ENCODE measurements around the gene FASTK. TPM values are rescaled to one million over a fixed set of nuclear protein-coding genes. Genes with fewer than 3 reads are reported as not detected.

Gene FASTK
- total RNA-seq, 1 donor from 2014 or later, result 75.7 TPM

DNA sequence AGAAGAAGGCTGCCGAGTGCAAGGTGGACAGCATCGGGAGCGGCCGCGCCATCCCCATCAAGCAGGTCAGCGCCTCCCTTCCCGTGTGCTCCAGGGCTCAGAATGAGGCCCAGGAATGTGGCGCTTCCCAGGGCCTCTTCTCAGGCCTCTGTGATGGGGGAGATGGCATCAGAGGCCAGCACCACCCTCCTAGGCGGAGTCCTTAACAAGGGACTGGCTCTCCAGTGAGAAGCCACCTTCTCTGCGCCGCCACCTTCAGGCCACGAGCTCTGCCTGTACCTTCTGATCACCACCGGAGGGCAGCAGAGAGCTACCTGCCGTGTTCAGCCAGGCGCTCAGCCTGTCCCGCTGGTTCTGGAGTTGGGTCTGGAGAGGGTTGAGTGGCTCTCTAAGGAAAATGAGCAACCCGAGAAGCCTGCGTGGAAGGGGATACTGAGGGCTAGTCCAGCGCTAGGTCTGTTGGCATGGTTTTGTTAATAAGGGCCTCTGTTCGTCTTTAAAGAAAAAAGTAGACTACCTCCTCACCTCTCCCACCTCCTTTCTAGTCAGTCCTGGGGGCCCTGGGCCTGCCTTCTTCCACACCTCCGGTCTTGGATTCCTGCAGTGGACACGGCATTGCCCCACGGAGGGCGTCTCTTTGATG is 43.3 kb upstream of the FASTK start:
- Histone ChIP-seq H3K36me3 (peaks cover 53% of the 10 kb centered on the region), H3K4me1 (peaks cover 28% of the 10 kb centered on the region), H3K27ac (replicated peaks) (no peak overlapping the region), H3K27me3 (ENCODE audit: low read depth) (no peaks in the 10 kb centered on the region), H3K4me3 (no peak overlapping the region), H3K9me3 (replicated peaks) (no peaks in the 10 kb centered on the region)
- TF ChIP-seq, protein P1, sequence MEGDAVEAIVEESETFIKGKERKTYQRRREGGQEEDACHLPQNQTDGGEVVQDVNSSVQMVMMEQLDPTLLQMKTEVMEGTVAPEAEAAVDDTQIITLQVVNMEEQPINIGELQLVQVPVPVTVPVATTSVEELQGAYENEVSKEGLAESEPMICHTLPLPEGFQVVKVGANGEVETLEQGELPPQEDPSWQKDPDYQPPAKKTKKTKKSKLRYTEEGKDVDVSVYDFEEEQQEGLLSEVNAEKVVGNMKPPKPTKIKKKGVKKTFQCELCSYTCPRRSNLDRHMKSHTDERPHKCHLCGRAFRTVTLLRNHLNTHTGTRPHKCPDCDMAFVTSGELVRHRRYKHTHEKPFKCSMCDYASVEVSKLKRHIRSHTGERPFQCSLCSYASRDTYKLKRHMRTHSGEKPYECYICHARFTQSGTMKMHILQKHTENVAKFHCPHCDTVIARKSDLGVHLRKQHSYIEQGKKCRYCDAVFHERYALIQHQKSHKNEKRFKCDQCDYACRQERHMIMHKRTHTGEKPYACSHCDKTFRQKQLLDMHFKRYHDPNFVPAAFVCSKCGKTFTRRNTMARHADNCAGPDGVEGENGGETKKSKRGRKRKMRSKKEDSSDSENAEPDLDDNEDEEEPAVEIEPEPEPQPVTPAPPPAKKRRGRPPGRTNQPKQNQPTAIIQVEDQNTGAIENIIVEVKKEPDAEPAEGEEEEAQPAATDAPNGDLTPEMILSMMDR (IDR thresholded peaks at IDR 0.05; ENCODE audit: borderline replicate concordance), result peak; percentile 99
- intact Hi-C loops (cut with micrococcal nuclease), result no loop called here
- DNase-seq, result peak; percentile 80

DNA sequence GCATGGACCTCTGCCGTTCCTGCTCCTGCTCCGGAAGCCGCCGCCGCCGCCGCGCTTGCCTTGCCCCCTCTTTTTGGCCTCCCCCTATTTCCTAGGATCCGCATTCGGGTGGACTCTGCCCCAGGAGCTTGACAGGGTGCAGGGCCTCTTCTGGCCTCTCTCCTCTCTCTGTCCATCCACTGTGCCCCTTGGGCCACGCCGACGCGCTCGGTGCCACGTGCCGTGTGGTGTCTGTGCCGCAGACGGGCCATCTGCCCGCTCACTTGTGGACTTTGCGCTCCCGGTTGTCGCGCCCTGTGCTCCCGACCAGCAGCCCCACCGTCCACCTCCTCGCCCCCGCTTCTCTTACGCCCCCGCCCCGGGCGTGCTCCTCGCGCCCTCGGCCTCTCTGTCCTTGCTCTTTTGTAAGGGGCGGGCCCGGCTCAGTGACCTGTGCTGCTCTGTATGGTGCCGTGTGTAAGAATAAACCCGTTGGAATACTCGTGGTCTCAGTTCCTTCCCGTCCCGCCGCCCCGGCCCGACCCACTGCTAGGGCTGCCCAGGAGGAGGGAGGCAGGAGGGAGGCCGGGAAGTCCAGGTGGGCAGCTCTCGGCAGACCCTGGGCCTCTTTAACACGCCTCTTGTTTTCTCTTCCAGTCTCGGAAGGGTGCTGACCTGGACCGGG is 42.7 kb upstream of the FASTK start:
- peaks cover 53% of the 10 kb centered on the region for H3K36me3 ChIP-seq
- TF ChIP-seq, protein P1 (IDR thresholded peaks at IDR 0.05; ENCODE audit: borderline replicate concordance), result no peak

DNA sequence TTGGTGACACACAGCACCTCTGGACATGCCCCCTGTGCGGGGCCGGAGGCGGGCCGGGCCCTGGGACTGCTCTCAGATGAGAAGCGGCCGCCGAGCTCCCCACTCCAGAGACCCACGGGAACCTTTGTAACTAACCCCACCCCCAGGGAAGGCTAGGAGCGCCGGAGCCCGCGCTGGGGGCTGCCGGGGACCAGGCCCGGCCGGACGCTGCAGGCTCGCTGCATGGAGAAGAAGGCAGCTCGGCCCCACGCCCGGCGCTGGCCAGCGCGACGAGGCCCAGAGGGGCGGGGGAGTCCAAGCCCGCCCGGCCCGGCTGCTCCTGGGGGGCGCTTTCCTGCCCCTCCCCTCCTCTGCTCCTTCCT is 42.2 kb upstream of the FASTK start:
- H3K27me3 ChIP-seq (ENCODE audit: low read depth), result no peaks in the 10 kb centered on the region
- H3K36me3 ChIP-seq, result peaks cover 53% of the 10 kb centered on the region
- intact Hi-C loops (cut with micrococcal nuclease), result no loop called here
- H3K4me3 ChIP-seq, result no peak overlapping the region
- TF ChIP-seq, protein P1 (IDR thresholded peaks at IDR 0.05; ENCODE audit: borderline replicate concordance), result no peak
- H3K9me3 ChIP-seq (replicated peaks), result no peaks in the 10 kb centered on the region
- no peak for DNase-seq
- H3K4me1 ChIP-seq, result peaks cover 28% of the 10 kb centered on the region
- H3K27ac ChIP-seq (replicated peaks), result no peak overlapping the region

More for the DNA sequence above, 42.7 kb upstream of the FASTK start:
- H3K27me3 ChIP-seq (ENCODE audit: low read depth), result no peaks in the 10 kb centered on the region
- H3K4me1 ChIP-seq, result peaks cover 28% of the 10 kb centered on the region
- H3K27ac ChIP-seq (replicated peaks), result no peak overlapping the region
- no peak for DNase-seq
- no peaks in the 10 kb centered on the region for H3K9me3 ChIP-seq (replicated peaks)
- H3K4me3 ChIP-seq, result no peak overlapping the region
- intact Hi-C loops (cut with micrococcal nuclease), result no loop called here

DNA sequence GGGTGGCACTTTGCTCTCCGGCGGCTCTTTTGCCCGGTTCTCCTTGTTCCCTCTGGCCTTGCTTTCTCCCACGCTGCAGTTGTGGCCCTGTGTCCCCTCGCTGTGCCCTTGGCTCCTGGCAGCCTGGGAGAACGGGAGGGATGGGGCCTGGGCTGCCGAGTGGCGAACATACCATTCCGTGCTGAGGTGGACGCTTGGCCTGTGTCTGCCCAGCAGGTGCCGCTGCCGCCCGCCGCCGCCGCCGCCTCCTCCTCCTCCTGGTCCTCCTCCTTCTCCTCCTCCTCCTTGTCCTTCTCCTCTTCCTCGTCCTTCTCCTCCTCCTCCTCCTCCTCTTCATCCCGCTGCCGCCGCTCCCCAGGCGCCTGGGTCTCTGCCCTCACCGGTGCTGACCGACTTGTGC is 41.7 kb upstream of the FASTK start:
- Histone ChIP-seq H3K27ac (replicated peaks) (peak overlapping the region; percentile 40), H3K9me3 (replicated peaks) (no peaks in the 10 kb centered on the region), H3K36me3 (peaks cover 57% of the 10 kb centered on the region), H3K27me3 (ENCODE audit: low read depth) (no peaks in the 10 kb centered on the region), H3K4me1 (peaks cover 28% of the 10 kb centered on the region), H3K4me3 (no peak overlapping the region)
- intact Hi-C loops (cut with micrococcal nuclease), result no loop called here
- no peak for DNase-seq
- TF ChIP-seq, protein P1 (IDR thresholded peaks at IDR 0.05; ENCODE audit: borderline replicate concordance), result peak; percentile 38

DNA sequence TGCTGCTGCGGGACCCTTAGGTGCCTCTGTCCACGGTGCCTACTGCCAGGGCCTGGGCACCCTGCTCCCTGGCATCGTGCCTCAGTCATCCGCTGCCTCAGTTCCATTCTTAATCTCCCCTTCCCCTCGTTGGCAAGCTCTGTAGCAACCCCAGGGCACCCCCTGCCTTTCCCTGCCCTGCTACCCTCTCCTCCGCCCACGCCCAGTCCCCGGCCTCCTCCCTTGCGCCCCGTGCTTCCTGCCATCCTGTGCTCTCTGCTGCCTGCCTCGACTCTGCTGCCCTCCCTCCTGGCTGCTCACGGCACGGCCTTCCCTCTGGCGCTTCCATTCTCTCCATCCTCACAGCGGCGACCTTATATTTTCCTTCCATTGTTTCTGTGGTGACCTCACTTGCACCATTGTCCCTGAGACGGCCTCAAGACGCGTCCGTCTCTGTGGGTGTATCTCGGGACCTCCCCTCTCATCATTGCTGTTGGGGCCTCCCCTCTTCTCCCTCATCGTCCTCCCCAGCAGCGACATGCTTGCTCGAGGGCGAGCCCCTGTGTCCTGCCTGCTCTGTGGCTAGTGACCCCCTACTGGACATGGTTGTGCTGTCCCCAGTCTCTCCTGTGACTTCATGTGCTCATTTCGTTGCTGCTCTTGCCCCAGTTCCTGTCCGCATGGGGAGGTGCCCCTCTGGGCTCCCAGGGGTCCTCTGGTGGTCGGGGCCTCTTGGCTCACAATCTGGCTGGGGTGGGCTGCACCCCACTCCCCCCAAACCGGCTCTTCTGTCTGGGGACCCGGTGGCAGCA is 41.0 kb upstream of the FASTK start:
- peak overlapping the region; percentile 40 for H3K27ac ChIP-seq (replicated peaks)

More for the DNA sequence above, 41.0 kb upstream of the FASTK start:
- intact Hi-C loops (cut with micrococcal nuclease), result no loop called here
- H3K36me3 ChIP-seq, result peaks cover 57% of the 10 kb centered on the region
- H3K27me3 ChIP-seq (ENCODE audit: low read depth), result no peaks in the 10 kb centered on the region
- no peak for DNase-seq
- H3K4me1 ChIP-seq, result peaks cover 28% of the 10 kb centered on the region
- H3K4me3 ChIP-seq, result no peak overlapping the region
- H3K9me3 ChIP-seq (replicated peaks), result no peaks in the 10 kb centered on the region
- TF ChIP-seq, protein P1 (IDR thresholded peaks at IDR 0.05; ENCODE audit: borderline replicate concordance), result no peak

Measured in left ventricle myocardium inferior (tissue), 1 donor.